Vagina (tissue), 2 donors: Measurements from ENCODE around the gene ZFHX3. TPM values are rescaled to one million over a fixed set of nuclear protein-coding genes. Genes with fewer than 3 reads are reported as not detected.

Experiments used
- DNase-seq, 2 donors: peaks; one replicate each; pipeline ENCODE4 v3.0.0-alpha.2; 2017; ENCODE audit errors: extremely low spot score in 2 of 2
- H3K27ac ChIP-seq: fragments of 200-600 bp; sonication (generic); one replicate; pipeline ENCODE4 v1.5.1; 2019
- H3K27me3 ChIP-seq: fragments of 200-600 bp; sonication (generic); one replicate; pipeline ENCODE4 v1.5.1; 2019
- H3K36me3 ChIP-seq, 2 donors: fragments of 200-600 bp; sonication (generic); one replicate each; pipeline ENCODE4 v1.5.1; 2017 to 2019
- H3K4me1 ChIP-seq: fragments of 200-600 bp; sonication (generic); one replicate; pipeline ENCODE4 v1.5.1; 2019
- H3K4me3 ChIP-seq, 2 donors: fragments of 200-600 bp; sonication (generic); 1 replicate in 1 of 2; 2 replicates in 1 of 2; pipeline ENCODE4 v1.5.1; 2016 to 2019
- H3K9me3 ChIP-seq: fragments of 200-600 bp; sonication (generic); one replicate; pipeline ENCODE4 v1.5.1; 2019
- CTCF ChIP-seq, 3 experiments: fragments of 450-650 bp in 2 of 3; fragments of 200-600 bp in 1 of 3; sonication (generic) in 1 of 3; IDR thresholded peaks; one replicate each; pipeline ENCODE4 v1.5.1; 2017 to 2019; ENCODE audit warnings: antibody characterized with exemption in 3 of 3, mild to moderate bottlenecking in 2 of 3, moderate library complexity in 2 of 3
- POLR2A ChIP-seq, 2 donors: fragments of 450-650 bp; IDR thresholded peaks; one replicate each; pipeline ENCODE4 v1.6.1; 2017; ENCODE audit warnings: antibody characterized with exemption in 2 of 2, mild to moderate bottlenecking in 2 of 2, moderate library complexity in 2 of 2
- POLR2AphosphoS5 ChIP-seq, 2 donors: sonication (generic); formaldehyde crosslinking; IDR thresholded peaks; one replicate each; pipeline ENCODE4 v1.9.0; 2017; ENCODE audit warnings: antibody characterized with exemption in 2 of 2, mild to moderate bottlenecking in 2 of 2, low read depth in 1 of 2; ENCODE audit not compliant: insufficient read depth in 1 of 2
- intact Hi-C: fragments of 100-400 bp; cut with DNase I; formaldehyde crosslinking; loops from one replicate; pipeline ENCODE4 v1.15.1; 2023
- total RNA-seq: library from RNA; depleted of rRNA; stranded (reverse); fragments of >200 nt; gene quantifications from one replicate; pipeline ENCODE4 v1.2.3, GENCODE V29; 2016

Gene ZFHX3
- total RNA-seq, 1 donor from 2014 or later = 28.0 TPM

DNA sequence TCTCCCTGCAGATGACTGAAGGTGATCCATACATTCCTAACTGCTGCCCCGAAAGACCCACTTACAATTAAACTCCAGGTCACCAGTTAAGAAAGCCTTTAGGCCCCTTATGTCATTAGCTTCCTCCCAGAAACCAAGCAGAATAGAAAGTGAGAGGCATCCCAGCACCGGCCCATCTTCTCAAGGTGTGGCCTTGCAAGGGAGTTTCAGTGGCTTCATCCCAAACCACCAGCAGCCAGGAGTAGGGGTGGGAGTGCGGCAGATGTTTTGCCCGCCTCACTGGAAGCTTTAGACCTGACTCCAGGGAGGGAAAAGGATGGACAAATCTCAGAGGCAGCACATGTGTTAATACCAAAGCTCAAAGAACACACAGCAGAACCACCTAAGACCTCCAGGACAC lies 5.1 kb downstream of the ZFHX3 start:
- Histone ChIP-seq H3K27me3 (no peaks in the 10 kb centered on the region), H3K4me1 (peaks cover 62% of the 10 kb centered on the region), H3K27ac (no peak overlapping the region), H3K36me3 (no peaks in the 10 kb centered on the region), H3K9me3 (no peaks in the 10 kb centered on the region), H3K4me3 (no peak overlapping the region)
- DNase-seq = no peak
- TF ChIP-seq POLR2A (IDR thresholded peaks at IDR 0.05) = no peak
- TF ChIP-seq CTCF (IDR thresholded peaks at IDR 0.05) = no peak
- no peak for TF ChIP-seq POLR2AphosphoS5 (IDR thresholded peaks at IDR 0.05; ENCODE audit: insufficient read depth in 1 of 2, low read depth in 1 of 2)
- intact Hi-C loops = loop anchor here (10.0 kb wide), 2 partner anchors 48 to 198 kb away; no protein-coding TSS in a partner anchor

DNA sequence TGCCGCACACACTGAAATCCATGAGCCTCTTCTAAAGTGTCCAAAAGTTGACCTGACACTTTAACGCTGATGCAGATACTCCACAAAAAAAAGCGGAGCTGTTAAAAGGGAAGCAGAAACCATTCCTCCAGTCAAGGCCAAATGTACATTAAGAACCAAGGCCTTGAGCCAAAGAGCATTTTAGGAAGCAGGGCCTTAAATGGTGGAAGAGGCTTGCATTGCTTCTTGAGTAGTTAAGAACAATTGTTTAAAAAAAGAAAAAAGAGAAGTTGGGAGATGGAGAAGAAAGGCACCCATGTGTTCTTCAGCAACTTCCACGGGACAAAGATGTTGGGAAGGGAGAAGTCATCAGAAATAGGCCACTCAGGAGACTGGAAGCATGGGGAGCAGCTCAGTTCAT lies 6.3 kb downstream of the ZFHX3 start:
- no peaks in the 10 kb centered on the region for H3K9me3 ChIP-seq
- H3K27me3 ChIP-seq = no peaks in the 10 kb centered on the region
- peaks cover 64% of the 10 kb centered on the region for H3K4me1 ChIP-seq
- no peak overlapping the region for H3K4me3 ChIP-seq
- no peak for DNase-seq
- no peaks in the 10 kb centered on the region for H3K36me3 ChIP-seq
- no peak overlapping the region for H3K27ac ChIP-seq
- intact Hi-C loops = loop anchor here (10.0 kb wide), 2 partner anchors 47 to 197 kb away; no protein-coding TSS in a partner anchor
- TF ChIP-seq POLR2AphosphoS5 (IDR thresholded peaks at IDR 0.05; ENCODE audit: insufficient read depth in 1 of 2, low read depth in 1 of 2) = no peak
- no peak for TF ChIP-seq CTCF (IDR thresholded peaks at IDR 0.05)
- TF ChIP-seq POLR2A (IDR thresholded peaks at IDR 0.05) = no peak

DNA sequence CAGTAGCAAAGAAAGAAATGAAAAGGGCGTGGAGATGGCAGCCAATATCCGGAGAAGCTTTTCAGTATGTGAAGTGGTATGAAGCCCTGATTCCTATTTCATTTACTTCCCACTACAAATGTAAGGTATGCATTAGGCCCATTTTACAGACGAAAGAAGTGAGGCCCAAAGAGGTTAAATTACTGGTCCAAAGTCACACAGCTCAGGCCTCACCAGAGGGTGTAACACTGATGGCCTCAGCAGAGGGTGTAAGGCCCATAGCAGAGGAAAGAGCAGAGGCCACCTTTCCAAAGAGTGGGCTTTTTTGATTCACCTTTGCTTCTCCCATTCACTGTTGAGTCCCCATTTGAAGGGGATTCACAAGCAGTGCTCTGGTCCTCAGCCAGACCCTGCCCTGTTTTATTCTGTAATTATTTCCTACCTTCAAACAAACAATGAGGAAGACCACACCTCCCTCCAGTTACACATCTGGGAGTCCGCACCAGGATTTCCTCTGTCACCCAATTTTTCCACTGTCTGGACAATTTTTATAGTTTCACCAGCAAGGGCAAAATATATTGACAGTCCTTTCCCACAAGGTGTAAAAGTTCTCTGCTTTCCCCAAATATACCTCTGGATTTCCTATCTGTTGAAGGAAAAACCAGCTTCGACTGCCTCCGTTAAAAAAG lies 7.1 kb downstream of the ZFHX3 start:
- TF ChIP-seq POLR2A (IDR thresholded peaks at IDR 0.05) (no peak), CTCF (IDR thresholded peaks at IDR 0.05) (no peak), POLR2AphosphoS5 (IDR thresholded peaks at IDR 0.05; ENCODE audit: insufficient read depth in 1 of 2, low read depth in 1 of 2) (no peak)
- Histone ChIP-seq H3K4me1 (peaks cover 64% of the 10 kb centered on the region), H3K9me3 (no peaks in the 10 kb centered on the region), H3K27ac (no peak overlapping the region), H3K4me3 (no peak overlapping the region), H3K27me3 (no peaks in the 10 kb centered on the region), H3K36me3 (no peaks in the 10 kb centered on the region)
- intact Hi-C loops = loop anchor here (10.0 kb wide), 2 partner anchors 46 to 196 kb away; no protein-coding TSS in a partner anchor
- DNase-seq = no peak

GRCh38 chr16:73040136-73040535 lies 7.8 kb downstream of the ZFHX3 start:
- intact Hi-C loops = loop anchor here (10.0 kb wide), 2 partner anchors 45 to 195 kb away; no protein-coding TSS in a partner anchor
- H3K4me1 ChIP-seq = peaks cover 63% of the 10 kb centered on the region
- no peaks in the 10 kb centered on the region for H3K9me3 ChIP-seq
- no peak for TF ChIP-seq POLR2AphosphoS5 (IDR thresholded peaks at IDR 0.05; ENCODE audit: insufficient read depth in 1 of 2, low read depth in 1 of 2)
- TF ChIP-seq CTCF (IDR thresholded peaks at IDR 0.05) = no peak
- no peak for TF ChIP-seq POLR2A (IDR thresholded peaks at IDR 0.05)
- no peaks in the 10 kb centered on the region for H3K36me3 ChIP-seq
- no peaks in the 10 kb centered on the region for H3K27me3 ChIP-seq
- no peak overlapping the region for H3K4me3 ChIP-seq
- no peak for DNase-seq
- no peak overlapping the region for H3K27ac ChIP-seq

- no peak for DNase-seq
- H3K36me3 ChIP-seq = no peaks in the 10 kb centered on the region
- no peaks in the 10 kb centered on the region for H3K9me3 ChIP-seq
- intact Hi-C loops = no loop called here
- no peak overlapping the region for H3K27ac ChIP-seq
- no peak overlapping the region for H3K4me3 ChIP-seq
- H3K4me1 ChIP-seq = peaks cover 52% of the 10 kb centered on the region
- no peak for TF ChIP-seq POLR2AphosphoS5 (IDR thresholded peaks at IDR 0.05; ENCODE audit: insufficient read depth in 1 of 2, low read depth in 1 of 2)
- no peak for TF ChIP-seq CTCF (IDR thresholded peaks at IDR 0.05)
- no peak for TF ChIP-seq POLR2A (IDR thresholded peaks at IDR 0.05)
- no peaks in the 10 kb centered on the region for H3K27me3 ChIP-seq
Measured at GRCh38 chr16:73037845-73038570, 9.9 kb downstream of the ZFHX3 start.
